ENCODE results near the gene CHL1. TPM values are rescaled to one million over a fixed set of nuclear protein-coding genes. Genes with fewer than 3 reads are reported as not detected.
A peak's percentile ranks its signal among the peaks of the same experiment; 100 is the strongest.

The CHL1 gene
- total and polyA plus RNA-seq, 12 donors = 0.55 to 28.8 (median 2.2) TPM

- no peak overlapping the region for H3K27ac ChIP-seq
- ATAC-seq (no peak), DNase-seq (no peak)
- intact Hi-C loops (cut with DNase I) = no loop called here
- H3K9me3 ChIP-seq = no peaks in the 10 kb centered on the region
- H3K4me3 ChIP-seq = no peak overlapping the region
- TF ChIP-seq, protein P1, sequence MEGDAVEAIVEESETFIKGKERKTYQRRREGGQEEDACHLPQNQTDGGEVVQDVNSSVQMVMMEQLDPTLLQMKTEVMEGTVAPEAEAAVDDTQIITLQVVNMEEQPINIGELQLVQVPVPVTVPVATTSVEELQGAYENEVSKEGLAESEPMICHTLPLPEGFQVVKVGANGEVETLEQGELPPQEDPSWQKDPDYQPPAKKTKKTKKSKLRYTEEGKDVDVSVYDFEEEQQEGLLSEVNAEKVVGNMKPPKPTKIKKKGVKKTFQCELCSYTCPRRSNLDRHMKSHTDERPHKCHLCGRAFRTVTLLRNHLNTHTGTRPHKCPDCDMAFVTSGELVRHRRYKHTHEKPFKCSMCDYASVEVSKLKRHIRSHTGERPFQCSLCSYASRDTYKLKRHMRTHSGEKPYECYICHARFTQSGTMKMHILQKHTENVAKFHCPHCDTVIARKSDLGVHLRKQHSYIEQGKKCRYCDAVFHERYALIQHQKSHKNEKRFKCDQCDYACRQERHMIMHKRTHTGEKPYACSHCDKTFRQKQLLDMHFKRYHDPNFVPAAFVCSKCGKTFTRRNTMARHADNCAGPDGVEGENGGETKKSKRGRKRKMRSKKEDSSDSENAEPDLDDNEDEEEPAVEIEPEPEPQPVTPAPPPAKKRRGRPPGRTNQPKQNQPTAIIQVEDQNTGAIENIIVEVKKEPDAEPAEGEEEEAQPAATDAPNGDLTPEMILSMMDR (IDR thresholded peaks at IDR 0.05) = peak in 8 of 9 donors; percentile 21 to 50 (median 32)
- no peaks in the 10 kb centered on the region for H3K4me1 ChIP-seq
- H3K36me3 ChIP-seq = no peaks in the 10 kb centered on the region
- WGBS, 2 donors = 21 to 24% methylated on average over 3 of the region's 3 CpGs
- H3K27me3 ChIP-seq = peaks cover 0 to 4% (median 0%) of the 10 kb centered on the region in 7 donors
Measured at GRCh38 chr3:377158-377561, 180.6 kb downstream of the CHL1 start.

DNA sequence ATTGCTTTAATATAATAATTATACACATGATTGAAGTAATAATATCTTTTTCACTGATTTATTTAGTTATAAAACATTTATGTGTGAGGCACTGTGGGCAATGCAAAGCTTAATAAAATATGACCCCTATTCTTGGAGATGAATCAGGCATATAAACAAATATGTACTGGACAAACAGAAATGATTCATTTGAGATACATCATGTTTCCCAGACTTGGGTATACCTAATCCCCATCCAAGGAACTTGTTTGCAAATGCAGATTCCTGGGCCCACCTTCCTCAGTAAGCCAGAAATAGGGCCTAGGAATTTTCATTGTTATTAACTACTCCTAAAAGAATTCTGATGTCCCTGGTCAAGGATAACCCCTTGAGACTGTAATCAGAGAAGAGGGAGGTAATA is 184.2 kb downstream of the CHL1 start:
- Histone ChIP-seq H3K4me3 (no peak overlapping the region), H3K9me3 (no peaks in the 10 kb centered on the region), H3K4me1 (no peaks in the 10 kb centered on the region), H3K36me3 (no peaks in the 10 kb centered on the region), H3K27me3 (peaks cover 0 to 10% (median 0%) of the 10 kb centered on the region in 7 donors), H3K27ac (no peak overlapping the region)
- ATAC-seq = no peak
- intact Hi-C loops (cut with DNase I) = no loop called here
- TF ChIP-seq, protein P1 (IDR thresholded peaks at IDR 0.05) = no peak
- DNase-seq = no peak

GRCh38 chr3:385151-385550 is 188.6 kb downstream of the CHL1 start:
- ATAC-seq (no peak), DNase-seq (no peak)
- H3K27ac ChIP-seq = no peak overlapping the region
- intact Hi-C loops (cut with DNase I) = no loop called here
- H3K4me1 ChIP-seq = no peaks in the 10 kb centered on the region
- no peak overlapping the region for H3K4me3 ChIP-seq
- H3K9me3 ChIP-seq = no peaks in the 10 kb centered on the region
- TF ChIP-seq, protein P1 (IDR thresholded peaks at IDR 0.05) = no peak
- H3K36me3 ChIP-seq = no peaks in the 10 kb centered on the region
- peaks cover 0 to 7% (median 0%) of the 10 kb centered on the region in 7 donors for H3K27me3 ChIP-seq

GRCh38 chr3:394775-395174 is 198.2 kb downstream of the CHL1 start:
- 48 to 65% methylated on average over 4 of the region's 4 CpGs for WGBS, 2 donors
- no peaks in the 10 kb centered on the region for H3K36me3 ChIP-seq
- H3K9me3 ChIP-seq = no peaks in the 10 kb centered on the region
- no peak for ATAC-seq
- no peak overlapping the region for H3K27ac ChIP-seq
- H3K4me1 ChIP-seq = no peaks in the 10 kb centered on the region
- H3K4me3 ChIP-seq = no peak overlapping the region
- intact Hi-C loops (cut with DNase I) = no loop called here
- no peak for DNase-seq
- no peaks in the 10 kb centered on the region for H3K27me3 ChIP-seq
- TF ChIP-seq, protein P1 (IDR thresholded peaks at IDR 0.05) = no peak

DNA sequence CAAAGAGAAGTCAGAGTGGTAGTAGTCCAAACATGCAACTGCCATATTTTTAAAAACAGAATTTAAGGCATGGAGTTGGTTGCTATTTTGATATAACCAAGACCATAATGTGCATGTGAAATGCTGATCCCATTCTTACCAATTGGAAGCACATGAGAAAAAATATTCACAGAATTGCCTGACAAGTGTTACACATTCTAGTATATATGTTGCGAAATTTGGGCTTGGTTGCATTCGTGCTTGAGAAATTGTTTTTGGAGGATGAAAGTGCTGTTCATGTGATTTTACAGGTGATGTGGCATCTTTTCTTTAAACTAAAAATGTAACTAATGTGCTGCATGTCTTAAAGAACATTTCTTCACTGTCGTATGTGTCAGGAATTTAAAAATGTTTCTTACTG is 199.7 kb downstream of the CHL1 start:
- Histone ChIP-seq H3K4me1 (no peaks in the 10 kb centered on the region), H3K4me3 (no peak overlapping the region), H3K36me3 (no peaks in the 10 kb centered on the region), H3K27me3 (no peaks in the 10 kb centered on the region), H3K27ac (no peak overlapping the region), H3K9me3 (no peaks in the 10 kb centered on the region)
- intact Hi-C loops (cut with DNase I) = no loop called here
- 78 to 80% methylated on average over 3 of the region's 3 CpGs for whole genome bisulfite sequencing, 2 donors
- TF ChIP-seq, protein P1 (IDR thresholded peaks at IDR 0.05) = no peak
- ATAC-seq = no peak
- DNase-seq = no peak
